ENCODE measurements around the gene ANK3. TPM values are rescaled to one million over a fixed set of nuclear protein-coding genes. Genes with fewer than 3 reads are reported as not detected.

The ANK3 gene
- polyA plus RNA-seq, 1 donor (not counting 4 experiments of a cell fraction or from before 2014, with no cell fraction given): 8.3 TPM

- dilution Hi-C loops (cut with MboI; ENCODE audit: extremely low pct_ligation_motif_present, low sequenced_read_pairs): no loop called here
- no peak overlapping the region for H3K9ac ChIP-seq (ENCODE audit: control insufficient read depth, extremely low read depth, insufficient read depth, low read length)
- no peaks in the 10 kb centered on the region for H3K9me3 ChIP-seq (ENCODE audit: control insufficient read depth, low read depth, low read length)
- no peaks in the 10 kb centered on the region for H3K4me1 ChIP-seq (ENCODE audit: control insufficient read depth, extremely low read depth, insufficient read depth, low read length)
- no peaks in the 10 kb centered on the region for H3K27me3 ChIP-seq (ENCODE audit: control insufficient read depth, extremely low read depth, insufficient read depth, low read length)
- H2AFZ ChIP-seq (ENCODE audit: control insufficient read depth, low read length): no peak overlapping the region
- no peaks in the 10 kb centered on the region for H3K9me1 ChIP-seq (ENCODE audit: control insufficient read depth, extremely low read depth, insufficient read depth, low read length)
- H3K4me3 ChIP-seq (ENCODE audit: control insufficient read depth in 2 of 3, extremely low read depth in 1 of 3, insufficient read depth in 2 of 3, low read depth in 1 of 3, low read length in 3 of 3): no peak overlapping the region
- no peak overlapping the region for H3K27ac ChIP-seq (ENCODE audit: control insufficient read depth, insufficient read depth, low read length)
- FAIRE-seq (no peak), DNase-seq (ENCODE audit: low read depth, low spot score) (no peak)
- no peaks in the 10 kb centered on the region for H3K79me2 ChIP-seq (ENCODE audit: control insufficient read depth, insufficient read depth, low read length)
- no peaks in the 10 kb centered on the region for H3K36me3 ChIP-seq (ENCODE audit: control insufficient read depth in 2 of 2, extremely low read depth in 1 of 2, insufficient read depth in 2 of 2, low read length in 2 of 2)
- no peaks in the 10 kb centered on the region for H4K20me1 ChIP-seq (ENCODE audit: control insufficient read depth, extremely low read depth, insufficient read depth, low read length)
- TF ChIP-seq EZH2 (IDR thresholded peaks at IDR 0.05; ENCODE audit: low read length) (no peak), CTCF (optimal IDR thresholded peaks at IDR 0.05 in 1 of 3, IDR thresholded peaks at IDR 0.05 in 1 of 3, conservative IDR thresholded peaks at IDR 0.05 in 1 of 3; ENCODE audit: extremely low read depth in 1 of 3, insufficient read depth in 2 of 3, low read length in 3 of 3) (no peak)
- H3K4me2 ChIP-seq (ENCODE audit: control insufficient read depth, extremely low read depth, insufficient read depth, low read depth, low read length): no peak overlapping the region
Observed at GRCh38 chr10:60147576-60148265, 242.0 kb downstream of the ANK3 start.

GRCh38 chr10:60147025-60147424 lies 242.7 kb downstream of the ANK3 start:
- no peak overlapping the region for H3K9ac ChIP-seq (ENCODE audit: control insufficient read depth, extremely low read depth, insufficient read depth, low read length)
- no peaks in the 10 kb centered on the region for H3K9me1 ChIP-seq (ENCODE audit: control insufficient read depth, extremely low read depth, insufficient read depth, low read length)
- no peak overlapping the region for H2AFZ ChIP-seq (ENCODE audit: control insufficient read depth, low read length)
- H4K20me1 ChIP-seq (ENCODE audit: control insufficient read depth, extremely low read depth, insufficient read depth, low read length): no peaks in the 10 kb centered on the region
- no peaks in the 10 kb centered on the region for H3K4me1 ChIP-seq (ENCODE audit: control insufficient read depth, extremely low read depth, insufficient read depth, low read length)
- dilution Hi-C loops (cut with MboI; ENCODE audit: extremely low pct_ligation_motif_present, low sequenced_read_pairs): no loop called here
- no peak overlapping the region for H3K4me2 ChIP-seq (ENCODE audit: control insufficient read depth, extremely low read depth, insufficient read depth, low read depth, low read length)
- no peak for FAIRE-seq
- no peaks in the 10 kb centered on the region for H3K36me3 ChIP-seq (ENCODE audit: control insufficient read depth in 2 of 2, extremely low read depth in 1 of 2, insufficient read depth in 2 of 2, low read length in 2 of 2)
- no peak overlapping the region for H3K4me3 ChIP-seq (ENCODE audit: control insufficient read depth in 2 of 3, extremely low read depth in 1 of 3, insufficient read depth in 2 of 3, low read depth in 1 of 3, low read length in 3 of 3)
- no peaks in the 10 kb centered on the region for H3K27me3 ChIP-seq (ENCODE audit: control insufficient read depth, extremely low read depth, insufficient read depth, low read length)
- H3K79me2 ChIP-seq (ENCODE audit: control insufficient read depth, insufficient read depth, low read length): no peaks in the 10 kb centered on the region
- no peak overlapping the region for H3K27ac ChIP-seq (ENCODE audit: control insufficient read depth, insufficient read depth, low read length)
- H3K9me3 ChIP-seq (ENCODE audit: control insufficient read depth, low read depth, low read length): no peaks in the 10 kb centered on the region
- DNase-seq (ENCODE audit: low read depth, low spot score): no peak
- TF ChIP-seq EZH2 (IDR thresholded peaks at IDR 0.05; ENCODE audit: low read length): no peak
- TF ChIP-seq CTCF (optimal IDR thresholded peaks at IDR 0.05 in 1 of 3, IDR thresholded peaks at IDR 0.05 in 1 of 3, conservative IDR thresholded peaks at IDR 0.05 in 1 of 3; ENCODE audit: extremely low read depth in 1 of 3, insufficient read depth in 2 of 3, low read length in 3 of 3): no peak

Measured in keratinocyte (primary cell).